HepG2 (cell line): ENCODE data around the gene ZNF8. TPM values are rescaled to one million over a fixed set of nuclear protein-coding genes. Genes with fewer than 3 reads are reported as not detected.
A peak's percentile ranks its signal among the peaks of the same experiment; 100 is the strongest.

ENCODE experiments used
- AKAP8 ChIP-seq: sonication (generic); formaldehyde crosslinking; IDR thresholded peaks from 2 replicates; pipeline ENCODE4 v1.5.1; 2020; ENCODE audit warnings: mild to moderate bottlenecking, missing genetic modification reagents
- CENPX ChIP-seq: sonication (generic); formaldehyde crosslinking; IDR thresholded peaks from 2 replicates; pipeline ENCODE4 v1.9.0; 2021; ENCODE audit warnings: mild to moderate bottlenecking, missing genetic modification reagents, moderate library complexity
- FOXP1 ChIP-seq, 2 experiments: fragments of 450-650 bp in 1 of 2; IDR thresholded peaks; 2 replicates each; pipeline ENCODE4 v1.6.1; 2017 to 2018; ENCODE audit warnings: antibody characterized with exemption in 1 of 2
- GMEB1 ChIP-seq: sonication (generic); formaldehyde crosslinking; IDR thresholded peaks from 2 replicates; pipeline ENCODE4 v1.5.1; 2020; ENCODE audit warnings: missing genetic modification reagents, mild to moderate bottlenecking, borderline replicate concordance
- HNRNPUL1 ChIP-seq: fragments of 200-400 bp; formaldehyde crosslinking; IDR thresholded peaks from 2 replicates; pipeline ENCODE4 v1.6.1; 2017; ENCODE audit warnings: low read depth, mild to moderate bottlenecking, low read length, moderate library complexity
- KDM2A ChIP-seq: sonication (generic); formaldehyde crosslinking; IDR thresholded peaks from 2 replicates; pipeline ENCODE4 v1.4.0; 2020; ENCODE audit warnings: low read depth, missing genetic modification reagents, borderline replicate concordance
- NFYB ChIP-seq: sonication (generic); formaldehyde crosslinking; IDR thresholded peaks from 2 replicates; pipeline ENCODE4 v1.4.0; 2020; ENCODE audit warnings: missing genetic modification reagents
- SIX4 ChIP-seq: sonication (generic); formaldehyde crosslinking; IDR thresholded peaks from 2 replicates; pipeline ENCODE4 v1.4.0; 2020; ENCODE audit warnings: missing genetic modification reagents
- SUZ12 ChIP-seq: fragments of 150-350 bp; IDR thresholded peaks from 2 replicates; pipeline ENCODE4 v1.6.1; 2014; ENCODE audit warnings: low read depth, low read length
- ZNF136 ChIP-seq: sonication (generic); formaldehyde crosslinking; IDR thresholded peaks from 2 replicates; pipeline ENCODE4 v1.8.1; 2022; ENCODE audit warnings: low read depth, mild to moderate bottlenecking, moderate library complexity, missing genetic modification reagents
- ZNF180 ChIP-seq: sonication (generic); formaldehyde crosslinking; IDR thresholded peaks from 2 replicates; pipeline ENCODE4 v1.4.0; 2020; ENCODE audit warnings: low read depth, missing genetic modification reagents, borderline replicate concordance
- ZNF567 ChIP-seq: sonication (generic); formaldehyde crosslinking; IDR thresholded peaks from 2 replicates; pipeline ENCODE4 v1.8.1; 2023; ENCODE audit warnings: mild to moderate bottlenecking, missing genetic modification reagents, borderline replicate concordance
- ZNF609 ChIP-seq: sonication (generic); formaldehyde crosslinking; IDR thresholded peaks from 2 replicates; pipeline ENCODE4 v1.4.0; 2020; ENCODE audit warnings: mild to moderate bottlenecking, missing genetic modification reagents, borderline replicate concordance
- ZNF646 ChIP-seq: sonication (generic); formaldehyde crosslinking; IDR thresholded peaks from 2 replicates; pipeline ENCODE4 v1.9.0; 2021; ENCODE audit warnings: mild to moderate bottlenecking, missing genetic modification reagents
- ZNF670 ChIP-seq: sonication (generic); formaldehyde crosslinking; IDR thresholded peaks from 2 replicates; pipeline ENCODE4 v1.8.0; 2022; ENCODE audit warnings: mild to moderate bottlenecking, missing genetic modification reagents, borderline replicate concordance
- polyA plus RNA-seq, 8 experiments: library from polyadenylated mRNA; depleted of rRNA in 3 of 8; stranded (reverse) in 7 of 8; unstranded in 1 of 8; fragments of >200 nt; fragmentation: Illumina TruSeq in 4 of 8; extraction: Trizol in 4 of 8; gene quantifications; 2 replicates each; pipeline versions ENCODE4 v1.2.1 to v1.2.3, GENCODE V29; 2011 to 2016; ENCODE audit warnings: low read depth in 4 of 8, missing spikeins in 1 of 8, mixed read lengths in 1 of 8; ENCODE audit not compliant: insufficient read depth in 1 of 8
- total RNA-seq, 5 experiments: library from RNA; depleted of rRNA; stranded (reverse); fragments of >200 nt; fragmentation: Illumina TruSeq; extraction: Trizol; gene quantifications; 2 replicates each; pipeline ENCODE4 v1.2.3, GENCODE V29; 2016; ENCODE audit warnings: low read depth in 1 of 5

ZNF8 gene
- total and polyA plus RNA-seq, 2 of the 13 experiments (the other 11 are each of a cell fraction or from before 2014, with no cell fraction given): 3.1 to 3.3 TPM

DNA sequence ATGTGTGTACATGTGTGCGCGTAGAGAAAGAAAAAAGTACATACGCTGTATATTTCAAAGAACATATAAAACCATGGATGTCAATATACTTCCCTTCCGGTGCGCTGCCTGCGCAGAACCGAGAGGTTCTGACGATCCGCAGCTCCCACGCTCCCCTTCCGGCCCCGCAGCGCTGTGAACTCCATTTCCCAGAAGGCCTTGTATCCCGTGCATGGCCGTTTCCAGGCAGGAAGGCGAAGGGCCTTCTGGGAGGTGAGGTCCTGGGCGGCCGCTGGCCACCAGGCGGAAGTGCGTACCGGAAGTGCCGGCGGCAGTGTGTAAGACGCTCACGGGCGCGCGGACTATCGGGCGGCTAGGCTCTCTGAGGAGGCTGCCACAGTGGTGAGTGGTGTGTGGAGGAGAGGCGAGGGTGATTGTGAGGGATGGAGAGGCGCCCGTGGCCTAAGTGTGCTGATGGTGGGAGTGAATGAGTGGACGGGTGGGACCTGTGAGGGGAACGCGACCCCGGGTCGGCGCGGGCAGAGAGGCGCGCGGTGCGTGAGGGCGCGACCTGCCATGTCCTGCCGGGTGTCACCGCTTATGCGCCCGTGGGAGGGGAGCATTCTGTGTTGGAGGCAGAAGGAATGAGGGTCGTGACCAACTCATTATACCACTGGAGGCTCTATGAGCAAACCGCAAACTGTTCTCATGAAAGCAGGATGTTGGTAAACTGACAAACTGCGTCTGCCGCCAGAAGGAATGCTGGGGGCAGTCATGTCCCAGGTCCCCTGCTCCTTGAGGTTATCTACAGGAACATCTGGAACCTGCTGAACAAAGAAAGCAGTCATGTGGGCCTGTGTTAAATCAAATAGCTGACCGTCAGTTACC is 26.5 kb downstream of the ZNF8 start, which contains the start of gene ERVK3-1 (continued):
- TF ChIP-seq SUZ12 (peak; percentile 98), HNRNPUL1 (no peak), SIX4 (CRISPR knock-in tag) (no peak), CENPX (CRISPR knock-in tag) (no peak), ZNF567 (CRISPR knock-in tag) (0 out of 2 replicates have a peak, but pooled peaks have one; percentile 79), ZNF646 (CRISPR knock-in tag) (no peak), ZNF670 (CRISPR knock-in tag) (no peak; the same call in 1 of the 2 replicates), GMEB1 (peak; percentile 97), ZNF609 (CRISPR knock-in tag) (no peak), ZNF180 (peak; percentile 28; the same call in 1 of the 2 replicates), KDM2A (peak; percentile 99), AKAP8 (CRISPR knock-in tag) (0 out of 2 replicates have a peak, but pooled peaks have one; percentile 68), ZNF136 (0 out of 2 replicates have a peak, but pooled peaks have one; percentile 42), FOXP1 (IDR thresholded peaks at IDR 0.05) (no peak), FOXP1 (CRISPR knock-in tag; IDR thresholded peaks at IDR 0.05) (no peak), NFYB (CRISPR knock-in tag) (peak; percentile 55)
